PC-3 (cell line): ENCODE measurements around the gene SPTLC3.

Source experiments
- EZH2 ChIP-seq: fragments of 300-600 bp; sonication (generic); IDR thresholded peaks from one replicate; pipeline ENCODE4 v1.6.1; 2017; ENCODE audit warnings: antibody characterized with exemption, mild to moderate bottlenecking, low read length; ENCODE audit not compliant: unreplicated experiment
- EZH2phosphoT487 ChIP-seq: fragments of 300-600 bp; sonication (generic); IDR thresholded peaks from 2 replicates; pipeline ENCODE4 v1.6.1; 2018; ENCODE audit warnings: mild to moderate bottlenecking, antibody characterized with exemption, low read length, borderline replicate concordance
- TF ChIP-seq, protein P1 (sequence below): fragments of 300-600 bp; sonication (generic); conservative IDR thresholded peaks from 2 replicates; pipeline ENCODE4 v1.5.1; 2017; ENCODE audit warnings: antibody characterized with exemption, low read depth, mild to moderate bottlenecking, low read length

DNA sequence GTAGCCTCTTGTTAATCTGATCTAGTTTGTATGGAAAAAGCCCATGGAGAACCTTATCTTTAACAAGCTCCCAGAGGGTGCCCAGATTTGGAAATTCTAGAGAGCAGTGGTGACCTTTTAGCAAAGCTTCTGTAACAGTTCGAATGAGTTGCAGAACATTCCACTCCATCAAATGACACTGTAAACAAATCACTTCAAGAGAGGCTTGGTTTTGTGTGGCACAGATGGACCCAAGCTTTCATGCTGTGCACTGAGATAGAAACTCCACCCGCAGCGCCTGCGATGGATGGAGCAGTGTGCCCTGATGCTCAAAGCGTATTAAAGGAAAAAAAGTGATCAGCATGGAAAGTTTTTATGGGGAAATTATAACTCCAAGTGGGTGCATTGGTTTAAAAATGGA lies 157.2 kb downstream of the SPTLC3 start:
- TF ChIP-seq, protein P1, sequence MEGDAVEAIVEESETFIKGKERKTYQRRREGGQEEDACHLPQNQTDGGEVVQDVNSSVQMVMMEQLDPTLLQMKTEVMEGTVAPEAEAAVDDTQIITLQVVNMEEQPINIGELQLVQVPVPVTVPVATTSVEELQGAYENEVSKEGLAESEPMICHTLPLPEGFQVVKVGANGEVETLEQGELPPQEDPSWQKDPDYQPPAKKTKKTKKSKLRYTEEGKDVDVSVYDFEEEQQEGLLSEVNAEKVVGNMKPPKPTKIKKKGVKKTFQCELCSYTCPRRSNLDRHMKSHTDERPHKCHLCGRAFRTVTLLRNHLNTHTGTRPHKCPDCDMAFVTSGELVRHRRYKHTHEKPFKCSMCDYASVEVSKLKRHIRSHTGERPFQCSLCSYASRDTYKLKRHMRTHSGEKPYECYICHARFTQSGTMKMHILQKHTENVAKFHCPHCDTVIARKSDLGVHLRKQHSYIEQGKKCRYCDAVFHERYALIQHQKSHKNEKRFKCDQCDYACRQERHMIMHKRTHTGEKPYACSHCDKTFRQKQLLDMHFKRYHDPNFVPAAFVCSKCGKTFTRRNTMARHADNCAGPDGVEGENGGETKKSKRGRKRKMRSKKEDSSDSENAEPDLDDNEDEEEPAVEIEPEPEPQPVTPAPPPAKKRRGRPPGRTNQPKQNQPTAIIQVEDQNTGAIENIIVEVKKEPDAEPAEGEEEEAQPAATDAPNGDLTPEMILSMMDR: no peak
- TF ChIP-seq EZH2phosphoT487 (no peak), EZH2 (no peak)
